B cell (primary cell): ENCODE measurements around the gene ARHGAP9. TPM values are rescaled to one million over a fixed set of nuclear protein-coding genes. Genes with fewer than 3 reads are reported as not detected.

Source experiments
- ATAC-seq: fragments of 200-7000 bp; cut with Tn5 transposase; one replicate; pipeline ENCODE4 v1.10.0; 2021; ENCODE audit warnings: low read depth, mild to moderate bottlenecking, moderate number of reproducible peaks, moderate library complexity
- CTCF ChIA-PET: fragments of 350-600 bp; sonication (Branson Sonifier 250); formaldehyde crosslinking; loops from one replicate; lab custom pipeline; 2021; ENCODE audit warnings: antibody characterized with exemption, inconsistent platforms; lab: Charles Lee
- POLR2A ChIA-PET: fragments of 350-600 bp; sonication (Branson Sonifier 250); formaldehyde crosslinking; loops from one replicate; lab custom pipeline; 2021; ENCODE audit warnings: antibody characterized with exemption; lab: Charles Lee
- DNase-seq: peaks from one replicate; pipeline ENCODE4 v3.0.0; 2013
- H2AFZ ChIP-seq: 2 replicates; pipeline ENCODE4 v1.6.1; 2012; ENCODE audit warnings: mild to moderate bottlenecking, low read depth, low read length; ENCODE audit not compliant: insufficient read depth, poor library complexity, severe bottlenecking
- H3K27ac ChIP-seq, 2 donors: 1 replicate in 1 of 2; 2 replicates in 1 of 2; pipeline ENCODE4 v1.5.1; 2012 to 2013; ENCODE audit warnings: low read length in 2 of 2, mild to moderate bottlenecking in 2 of 2, moderate library complexity in 1 of 2
- H3K27me3 ChIP-seq, 4 experiments: fragments of 200-600 bp in 1 of 4; sonication (generic) in 1 of 4; replicated peaks in 1 of 4; 1 replicate in 2 of 4; 2 replicates in 2 of 4; pipeline versions ENCODE4 v1.6.1 to v1.7.0; 2013 to 2016; ENCODE audit warnings: low read length in 3 of 4, mild to moderate bottlenecking in 2 of 4, mixed read lengths in 1 of 4, moderate library complexity in 1 of 4; ENCODE audit not compliant: insufficient read depth in 4 of 4, control insufficient read depth in 3 of 4; ENCODE audit errors: control extremely low read depth in 1 of 4
- H3K36me3 ChIP-seq, 2 experiments: replicated peaks in 1 of 2; 1 replicate in 1 of 2; 2 replicates in 1 of 2; pipeline versions ENCODE4 v1.6.1 to v1.7.1; 2013; ENCODE audit warnings: low read length in 1 of 2; ENCODE audit not compliant: insufficient read depth in 2 of 2, control insufficient read depth in 1 of 2; ENCODE audit errors: control extremely low read depth in 1 of 2, extremely low read depth in 1 of 2
- H3K4me1 ChIP-seq, 2 donors: fragments of 200-600 bp in 1 of 2; sonication (generic) in 1 of 2; 1 replicate in 1 of 2; 2 replicates in 1 of 2; pipeline versions ENCODE4 v1.5.1 to v1.6.1; 2013 to 2017; ENCODE audit warnings: low read length in 2 of 2; ENCODE audit not compliant: control insufficient read depth in 2 of 2, insufficient read depth in 2 of 2
- H3K4me2 ChIP-seq: replicated peaks from 2 replicates; pipeline ENCODE3; 2012; ENCODE audit warnings: mild to moderate bottlenecking, low read depth, low read length; ENCODE audit not compliant: poor library complexity, severe bottlenecking
- H3K4me3 ChIP-seq, 5 experiments: fragments of 200-600 bp in 1 of 5; sonication (generic) in 1 of 5; 1 replicate in 3 of 5; 2 replicates in 2 of 5; pipeline versions ENCODE4 v1.5.1 to v1.7.0; 2011 to 2016; ENCODE audit warnings: low read length in 4 of 5, mild to moderate bottlenecking in 4 of 5, low read depth in 2 of 5, control low read depth in 1 of 5, moderate library complexity in 1 of 5; ENCODE audit not compliant: insufficient read depth in 1 of 5; ENCODE audit errors: control extremely low read depth in 1 of 5, extremely low read depth in 1 of 5
- H3K79me2 ChIP-seq: fragments of 200-600 bp; sonication (generic); one replicate; pipeline ENCODE4 v1.6.0; 2016; ENCODE audit warnings: low read length; ENCODE audit not compliant: control insufficient read depth, insufficient read depth
- H3K9ac ChIP-seq: fragments of 200-600 bp; sonication (generic); 2 replicates; pipeline ENCODE4 v1.6.1; 2017; ENCODE audit warnings: mild to moderate bottlenecking, low read length, moderate library complexity
- H3K9me3 ChIP-seq, 3 donors: one replicate each; pipeline versions ENCODE4 v1.6.1 to v1.7.1; 2013; ENCODE audit warnings: low read length in 2 of 3; ENCODE audit not compliant: control insufficient read depth in 2 of 3, insufficient read depth in 1 of 3; ENCODE audit errors: control extremely low read depth in 1 of 3
- H4K20me1 ChIP-seq: 2 replicates; pipeline ENCODE4 v1.6.0; 2012; ENCODE audit warnings: mild to moderate bottlenecking, low read length; ENCODE audit not compliant: insufficient read depth, control insufficient read depth, poor library complexity, severe bottlenecking
- H3K27ac Mint-ChIP-seq: one replicate; pipeline ENCODE4 v1.8.0; 2021; ENCODE audit warnings: mixed read lengths
- H3K27me3 Mint-ChIP-seq: one replicate; pipeline ENCODE4 v1.8.0; 2021; ENCODE audit warnings: mixed read lengths
- H3K4me1 Mint-ChIP-seq: one replicate; pipeline ENCODE4 v1.8.0; 2021; ENCODE audit warnings: mixed read lengths
- H3K4me3 Mint-ChIP-seq: one replicate; pipeline ENCODE4 v1.8.0; 2021; ENCODE audit warnings: mixed read lengths
- H3K9me3 Mint-ChIP-seq: one replicate; pipeline ENCODE4 v1.8.0; 2022; ENCODE audit warnings: mixed read lengths; ENCODE audit not compliant: insufficient read depth
- CTCF ChIP-seq: fragments of 200-600 bp; IDR thresholded peaks from one replicate; pipeline ENCODE4 v1.8.0; 2022; ENCODE audit warnings: antibody characterized with exemption, mild to moderate bottlenecking
- EZH2 ChIP-seq: IDR thresholded peaks from 2 replicates; pipeline ENCODE4 v1.6.1; 2012; ENCODE audit warnings: borderline replicate concordance, low read depth, mild to moderate bottlenecking, moderate library complexity, low read length; ENCODE audit not compliant: insufficient read depth, poor library complexity, severe bottlenecking
- WGBS: methylation state at CpG from one replicate; pipeline ENCODE4 v1.1.5; 2013; ENCODE audit warnings: missing lambda C conversion rate; ENCODE audit not compliant: insufficient coverage; 5-methylcytosine and 5-hydroxymethylcytosine counted together
- intact Hi-C: fragments of 100-400 bp; cut with micrococcal nuclease; formaldehyde crosslinking; loops from one replicate; pipeline ENCODE4 v1.10.0; 2022
- polyA plus RNA-seq: library from polyadenylated mRNA; depleted of rRNA; stranded (reverse); fragments of >200 nt; gene quantifications from 2 replicates; pipeline ENCODE4 v1.2.3, GENCODE V29; 2012
- total RNA-seq, 2 donors: library from RNA; stranded (reverse); fragments of 120-200 nt in 1 of 2; gene quantifications; 1 replicate in 1 of 2; 2 replicates in 1 of 2; pipeline versions ENCODE4 v1.2.3 to v1.2.4, GENCODE V29; 2013 to 2022

Gene ARHGAP9
- total and polyA plus RNA-seq, 2 donors (not counting 1 experiment from before 2014, with no cell fraction given): 161 to 390 TPM

- Histone ChIP-seq H3K36me3 (peaks cover 5 to 29% of the 10 kb centered on the region in 2 experiments), H3K27me3 (no peaks in the 10 kb centered on the region), H3K27ac (peak within 1 kb of the TSS; percentile 42 to 86), H3K9me3 (no peaks in the 10 kb centered on the region), H3K9ac (peak within 1 kb of the TSS; percentile 77), H3K4me3 (peak within 1 kb of the TSS; percentile 66 to 95 (median 86)), H3K79me2 (peaks cover 60% of the 10 kb centered on the region), H4K20me1 (peaks cover 5% of the 10 kb centered on the region), H3K4me1 (peaks cover 20 to 25% of the 10 kb centered on the region in 2 donors), H2AFZ (peak within 1 kb of the TSS; percentile 85), H3K4me2 (peak within 1 kb of the TSS; percentile 98)
- Mint-ChIP-seq H3K27ac (peak within 1 kb of the TSS; percentile 93), H3K27me3 (no peaks in the 10 kb centered on the region), H3K4me1 (peaks cover 31% of the 10 kb centered on the region), H3K9me3 (no peaks in the 10 kb centered on the region), H3K4me3 (peak within 1 kb of the TSS; percentile 89)
- intact Hi-C loops: loop anchor here (1.0 to 10.0 kb wide), 7 partner anchors 8 to 735 kb away; partner anchors contain the start of genes ARHGAP9, CDK4, DCTN2 and DDIT3
- POLR2A ChIA-PET: interaction anchor here (0.7 to 1.0 kb wide), 3 partner anchors 8 to 33 kb away, joined by 3 read pairs; partner anchors contain the start of gene ARHGAP9
- TF ChIP-seq CTCF: no peak
- TF ChIP-seq EZH2: no peak
- CTCF ChIA-PET: interaction anchor here (0.7 to 3.3 kb wide), 6 partner anchors 9 to 35 kb away, joined by 3 to 18 read pairs (median 8); partner anchors contain the start of gene GLI1
- DNase-seq (peak; percentile 96), ATAC-seq (peak; percentile 98)
- WGBS: 13% methylated on average over 41 of the region's 47 CpGs
Measured at GRCh38 chr12:57487597-57488401, 8.1 kb upstream of the ARHGAP9 start, which contains the start of gene MARS1. TSS of gene MARS1 (plus strand) at chr12:57488068. CDS start at chr12:57488091, 23 bp downstream.
